Kasumi-1 (cell line): ENCODE results near the gene PCDH19.
"Not testable (repeated sequence)": the region's sequence is repeated elsewhere in the genome, so short reads cannot be mapped to it uniquely, and the experiment has no call there.

Source experiments
- DNase-seq, 2 experiments: peaks; one replicate each; lab custom pipeline; 2025; lab: John Stamatoyannopoulos, UW

PCDH19 gene

GRCh38 chrX:100409610-100410590, at the start of gene PCDH19:
TSS of gene PCDH19 (minus strand) at chrX:100410273. CDS start at chrX:100408597, 1,676 bp downstream.
- no peak for DNase-seq

- DNase-seq: peak; percentile 8 to 10
Measured at GRCh38 chrX:100449696-100450608, 39.9 kb upstream of the PCDH19 start.

- DNase-seq: peak; percentile 54 to 62
Measured at GRCh38 chrX:100447655-100448397, 37.8 kb upstream of the PCDH19 start.

- no peak for DNase-seq
Measured at GRCh38 chrX:100445593-100445992, 35.5 kb upstream of the PCDH19 start.

GRCh38 chrX:100441321-100441720, 31.2 kb upstream of the PCDH19 start:
- DNase-seq: not testable (repeated sequence)

- no peak for DNase-seq
Measured at GRCh38 chrX:100440006-100440405, 29.9 kb upstream of the PCDH19 start.

GRCh38 chrX:100435726-100436125, 25.7 kb upstream of the PCDH19 start:
- no peak for DNase-seq

GRCh38 chrX:100424012-100424411, 13.9 kb upstream of the PCDH19 start:
- no peak for DNase-seq

GRCh38 chrX:100418556-100418955, 8.5 kb upstream of the PCDH19 start:
- DNase-seq: no peak

- DNase-seq: no peak
Measured at GRCh38 chrX:100417681-100418080, 7.6 kb upstream of the PCDH19 start.

- DNase-seq: peak; percentile 52 to 57
Measured at GRCh38 chrX:100413229-100413628, 3.2 kb upstream of the PCDH19 start.

GRCh38 chrX:100411802-100412715, 2.0 kb upstream of the PCDH19 start:
- DNase-seq: no peak

GRCh38 chrX:100410901-100411801, 1.1 kb upstream of the PCDH19 start:
- no peak for DNase-seq

GRCh38 chrX:100408713-100409609, 1.1 kb downstream of the PCDH19 start:
- DNase-seq: no peak

- no peak for DNase-seq
Measured at GRCh38 chrX:100407784-100408712, 2.0 kb downstream of the PCDH19 start.

- DNase-seq: no peak
Measured at GRCh38 chrX:100407147-100407783, 2.8 kb downstream of the PCDH19 start.

- no peak for DNase-seq
Measured at GRCh38 chrX:100405424-100405823, 4.6 kb downstream of the PCDH19 start.
